ENCODE measurements around the gene ALAD. TPM values are rescaled to one million over a fixed set of nuclear protein-coding genes. Genes with fewer than 3 reads are reported as not detected.
"Not testable (repeated sequence)": the region's sequence is repeated elsewhere in the genome, so short reads cannot be mapped to it uniquely, and the experiment has no call there.

Gene ALAD
- total and polyA plus RNA-seq, 2 of the 8 experiments (the other 6 are each of a cell fraction or from before 2014, with no cell fraction given): 8.2 to 15.3 TPM

GRCh38 chr9:113381441-113381840, 19.6 kb downstream of the ALAD start:
- H3K14ac ChIP-seq (ENCODE audit: insufficient read length); H4K20me1 ChIP-seq (replicated peaks in 1 of 2; ENCODE audit: control insufficient read depth in 1 of 2, insufficient read depth in 2 of 2, low read length in 2 of 2); H3K23me2 ChIP-seq (ENCODE audit: low read depth, low read length); DNase-seq (ENCODE audit: low read depth in 1 of 2, low spot score in 2 of 2); H4K91ac ChIP-seq (replicated peaks; ENCODE audit: insufficient read length, low read length); H2BK5ac ChIP-seq (ENCODE audit: low read depth, low read length); CTCF ChIA-PET (ENCODE audit: partially characterized antibody); H2BK20ac ChIP-seq (ENCODE audit: low read length); H2BK15ac ChIP-seq (ENCODE audit: low read length); H2AK5ac ChIP-seq (ENCODE audit: low read depth, low read length); H2AFZ ChIP-seq (ENCODE audit: low read length); H3K23ac ChIP-seq (ENCODE audit: insufficient read length); H3K4me3 ChIP-seq (ENCODE audit: extremely low read depth in 1 of 4, insufficient read depth in 2 of 4, low read depth in 3 of 4, low read length in 4 of 4); H3K56ac ChIP-seq (replicated peaks; ENCODE audit: insufficient read length, low read depth, low read length); H3K4me1 ChIP-seq (replicated peaks in 1 of 4; ENCODE audit: control insufficient read depth in 3 of 4, insufficient read depth in 4 of 4, low read length in 3 of 4); H3K9me3 ChIP-seq (ENCODE audit: insufficient read depth in 2 of 2, low read depth in 1 of 2, low read length in 1 of 2); FAIRE-seq; H3K9ac ChIP-seq (replicated peaks in 1 of 4; ENCODE audit: extremely low read depth in 1 of 4, low read depth in 3 of 4, low read length in 3 of 4); H4K5ac ChIP-seq (ENCODE audit: insufficient read length, low read depth, low read length); H3K4me2 ChIP-seq (ENCODE audit: insufficient read depth in 1 of 2, low read depth in 2 of 2, low read length in 2 of 2); H4K8ac ChIP-seq (ENCODE audit: extremely low read depth, insufficient read depth, low read length); H3K27me3 ChIP-seq (replicated peaks in 1 of 4; ENCODE audit: control insufficient read depth in 3 of 4, extremely low read depth in 1 of 4, insufficient read depth in 3 of 4, low read length in 3 of 4); H3K27ac ChIP-seq (ENCODE audit: low read depth, low read length); H2BK120ac ChIP-seq (replicated peaks; ENCODE audit: low read depth, low read length); H3K79me1 ChIP-seq (ENCODE audit: low read depth, low read length); H3K79me2 ChIP-seq (ENCODE audit: control insufficient read depth in 1 of 2, insufficient read depth in 2 of 2, low read length in 2 of 2); H3K18ac ChIP-seq (ENCODE audit: extremely low read depth, low read length); H2BK12ac ChIP-seq (ENCODE audit: low read depth, low read length); H3K36me3 ChIP-seq (ENCODE audit: control insufficient read depth in 2 of 4, insufficient read depth in 4 of 4, low read length in 3 of 4); H3K4ac ChIP-seq (replicated peaks; ENCODE audit: insufficient read length, low read depth, low read length): not testable (repeated sequence)
- WGBS, 2 experiments (ENCODE audit: extremely low coverage in 1 of 2, insufficient coverage in 1 of 2, insufficient read length in 1 of 2, insufficient replicate concordance in 2 of 2, low coverage in 1 of 2, low lambda C conversion rate in 2 of 2, missing lambda C conversion rate in 1 of 2): 90% methylated on average over 6 of the region's 7 CpGs; no CpG with 5 or more reads in 1 of the 2 experiments
- POLR2A ChIA-PET (ENCODE audit: partially characterized antibody): interaction anchor here (1.6 kb wide), 1 partner anchor 29 kb away, joined by 3 read pairs; the partner anchor contains the start of genes C9orf43 and POLE3

All from H1 (cell line).